Cardiac muscle cell (in vitro differentiated cells and primary cell): ENCODE data around the gene MMP11. TPM values are rescaled to one million over a fixed set of nuclear protein-coding genes. Genes with fewer than 3 reads are reported as not detected.

Experiments used
- DNase-seq, 2 donors: peaks; one replicate each; pipeline versions ENCODE4 v3.0.0 to v3.0.0-alpha.2; 2010 to 2017; ENCODE audit warnings: low read depth in 1 of 2, low spot score in 1 of 2
- H3K27ac ChIP-seq: fragments of 200-600 bp; sonication (generic); 2 replicates; pipeline ENCODE4 v1.5.1; 2016
- H3K27me3 ChIP-seq: fragments of 200-600 bp; sonication (generic); 2 replicates; pipeline ENCODE4 v1.6.0; 2016; ENCODE audit warnings: control low read depth
- H3K36me3 ChIP-seq: fragments of 200-600 bp; sonication (generic); 2 replicates; pipeline ENCODE4 v1.5.1; 2016; ENCODE audit warnings: control low read depth
- H3K4me1 ChIP-seq: fragments of 200-600 bp; sonication (generic); 2 replicates; pipeline ENCODE4 v1.8.1; 2017; ENCODE audit warnings: low read depth, mild to moderate bottlenecking, mixed run types
- H3K4me3 ChIP-seq: fragments of 200-600 bp; sonication (generic); 2 replicates; pipeline ENCODE4 v1.5.1; 2016; ENCODE audit warnings: mild to moderate bottlenecking
- H3K9me3 ChIP-seq: fragments of 200-600 bp; sonication (generic); 2 replicates; pipeline ENCODE4 v1.5.1; 2017; ENCODE audit warnings: low read depth, mild to moderate bottlenecking, control low read depth
- CTCF ChIP-seq: IDR thresholded peaks from 2 replicates; pipeline ENCODE4 v1.5.1; 2012; ENCODE audit warnings: low read depth, mild to moderate bottlenecking, low read length
- polyA plus RNA-seq: library from polyadenylated mRNA; unstranded; fragments of >200 nt; fragmentation: Nextera tagmentation; extraction: Ambion mirVana; gene quantifications from 2 replicates; pipeline ENCODE4 v1.2.1, GENCODE V29; 2016
- total RNA-seq: library from RNA; depleted of rRNA; stranded (reverse); fragments of >200 nt; gene quantifications from 2 replicates; pipeline ENCODE4 v1.2.3, GENCODE V29; 2016

MMP11 gene
- total and polyA plus RNA-seq, 2 experiments from 2014 or later: 39.0 to 71.2 TPM

GRCh38 chr22:23774922-23775436 lies 2.3 kb downstream of the MMP11 start:
- no peak for TF ChIP-seq CTCF
- H3K27me3 ChIP-seq: no peaks in the 10 kb centered on the region
- H3K4me3 ChIP-seq: no peak overlapping the region
- H3K4me1 ChIP-seq: peaks cover 11% of the 10 kb centered on the region
- no peak overlapping the region for H3K27ac ChIP-seq
- no peaks in the 10 kb centered on the region for H3K36me3 ChIP-seq
- peak in 1 of 2 donors; percentile 75 for DNase-seq
- no peaks in the 10 kb centered on the region for H3K9me3 ChIP-seq

GRCh38 chr22:23775779-23776375 lies 3.2 kb downstream of the MMP11 start:
- no peaks in the 10 kb centered on the region for H3K9me3 ChIP-seq
- TF ChIP-seq CTCF: no peak
- no peak overlapping the region for H3K27ac ChIP-seq
- H3K4me3 ChIP-seq: no peak overlapping the region
- H3K27me3 ChIP-seq: no peaks in the 10 kb centered on the region
- H3K36me3 ChIP-seq: no peaks in the 10 kb centered on the region
- peaks cover 11% of the 10 kb centered on the region for H3K4me1 ChIP-seq
- DNase-seq: no peak

GRCh38 chr22:23777776-23778576 lies 5.3 kb downstream of the MMP11 start:
- no peak for TF ChIP-seq CTCF
- Histone ChIP-seq H3K27me3 (no peaks in the 10 kb centered on the region), H3K4me3 (no peak overlapping the region), H3K4me1 (peaks cover 8% of the 10 kb centered on the region), H3K9me3 (no peaks in the 10 kb centered on the region), H3K27ac (no peak overlapping the region), H3K36me3 (no peaks in the 10 kb centered on the region)
- no peak for DNase-seq

GRCh38 chr22:23778577-23778900 lies 5.9 kb downstream of the MMP11 start:
- Histone ChIP-seq H3K36me3 (no peaks in the 10 kb centered on the region), H3K27me3 (no peaks in the 10 kb centered on the region), H3K9me3 (no peaks in the 10 kb centered on the region), H3K27ac (no peak overlapping the region), H3K4me3 (no peak overlapping the region), H3K4me1 (peaks cover 2% of the 10 kb centered on the region)
- no peak for DNase-seq
- TF ChIP-seq CTCF: no peak

- Histone ChIP-seq H3K27me3 (no peaks in the 10 kb centered on the region), H3K36me3 (no peaks in the 10 kb centered on the region), H3K4me1 (no peaks in the 10 kb centered on the region), H3K27ac (no peak overlapping the region), H3K9me3 (no peaks in the 10 kb centered on the region), H3K4me3 (no peak overlapping the region)
- no peak for DNase-seq
- no peak for TF ChIP-seq CTCF
These were observed 6.4 kb downstream of the MMP11 start for GRCh38 chr22:23779083-23779482.
